GM18909 (cell line): Measurements from ENCODE around the gene AKAP8.
"Not testable (repeated sequence)": the region's sequence is repeated elsewhere in the genome, so short reads cannot be mapped to it uniquely, and the experiment has no call there.

Experiments
- ATAC-seq: cut with Tn5 transposase; IDR thresholded peaks from one replicate; pipeline ENCODE4 v1.9.1; 2021; ENCODE audit warnings: mild to moderate bottlenecking; ENCODE audit not compliant: unreplicated experiment, poor library complexity

AKAP8 gene

DNA sequence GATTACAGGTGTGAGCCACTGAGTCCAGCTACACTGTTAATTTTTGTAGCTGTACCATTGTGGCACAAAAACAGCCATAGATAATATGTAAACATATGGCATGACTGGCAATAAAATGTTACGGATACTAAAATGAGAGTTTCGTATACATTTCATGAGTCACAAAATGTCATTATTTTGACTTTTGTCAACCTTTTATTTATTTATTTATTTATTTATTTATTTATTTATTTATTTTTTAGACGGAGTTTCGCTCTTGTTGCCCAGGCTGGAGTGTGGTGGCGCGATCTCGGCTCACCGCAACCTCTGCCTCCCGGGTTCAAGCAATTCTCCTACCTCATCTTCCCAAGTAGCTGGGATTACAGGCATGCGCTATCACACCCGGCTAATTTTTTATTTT is 38.3 kb downstream of the AKAP8 start:
- not testable (repeated sequence) for ATAC-seq

DNA sequence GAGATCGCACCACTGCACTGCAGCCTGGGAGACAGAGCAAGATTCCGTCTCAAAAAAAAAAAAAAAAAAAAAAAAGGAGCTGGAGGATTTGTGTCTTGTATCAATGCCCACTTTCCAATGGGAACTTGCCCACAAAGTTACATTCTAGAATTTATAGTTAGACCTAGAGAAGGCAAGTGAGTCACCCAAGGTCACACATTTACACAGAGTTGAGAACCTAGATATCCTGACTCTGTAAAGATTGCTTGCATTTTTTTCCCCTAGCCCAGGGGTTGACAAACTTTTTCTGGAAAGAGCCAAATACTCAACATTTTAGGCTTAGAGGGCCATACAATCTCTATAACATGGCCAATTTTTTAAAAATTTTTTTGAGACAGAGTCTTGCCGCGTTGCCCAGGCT is 39.5 kb downstream of the AKAP8 start:
- no peak for ATAC-seq

DNA sequence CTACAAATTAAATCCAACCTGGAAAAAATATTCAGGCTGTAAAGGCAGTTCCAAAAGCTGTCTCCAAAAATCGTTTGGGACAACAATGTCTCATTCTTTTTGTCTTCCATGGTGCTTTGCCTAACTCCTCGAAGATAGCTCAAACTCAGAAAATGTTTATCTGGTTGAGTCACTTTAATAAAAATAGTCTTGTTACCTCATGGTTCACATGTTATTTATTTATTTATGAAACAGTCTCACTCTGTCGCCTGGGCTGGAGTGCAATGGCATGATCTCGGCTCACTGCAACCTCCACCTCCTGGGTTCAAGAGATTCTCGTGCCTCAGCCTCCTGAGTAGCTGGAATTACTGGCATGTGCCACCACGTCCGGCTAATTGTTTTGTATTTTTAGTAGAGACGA is 42.4 kb downstream of the AKAP8 start:
- ATAC-seq, result no peak

DNA sequence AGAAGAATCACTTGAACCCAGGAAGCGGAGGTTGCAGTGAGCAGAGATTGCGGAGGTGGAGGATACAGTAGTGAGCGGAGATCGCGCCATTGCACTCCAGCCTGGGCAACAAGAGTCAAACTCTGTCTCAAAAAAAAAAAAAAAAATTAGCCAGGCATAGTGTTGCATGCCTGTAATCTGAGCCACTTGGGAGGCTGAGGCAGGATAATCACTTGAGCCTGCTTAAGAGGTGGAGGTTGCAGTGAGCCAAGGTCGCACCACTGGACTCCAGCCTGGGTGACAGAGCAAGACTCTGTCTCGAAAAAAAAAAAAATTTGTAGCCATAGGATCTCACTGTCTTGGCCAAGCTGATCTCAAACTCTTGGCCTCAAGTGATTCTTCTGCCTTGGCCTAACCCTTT is 43.6 kb downstream of the AKAP8 start:
- ATAC-seq, result not testable (repeated sequence)

DNA sequence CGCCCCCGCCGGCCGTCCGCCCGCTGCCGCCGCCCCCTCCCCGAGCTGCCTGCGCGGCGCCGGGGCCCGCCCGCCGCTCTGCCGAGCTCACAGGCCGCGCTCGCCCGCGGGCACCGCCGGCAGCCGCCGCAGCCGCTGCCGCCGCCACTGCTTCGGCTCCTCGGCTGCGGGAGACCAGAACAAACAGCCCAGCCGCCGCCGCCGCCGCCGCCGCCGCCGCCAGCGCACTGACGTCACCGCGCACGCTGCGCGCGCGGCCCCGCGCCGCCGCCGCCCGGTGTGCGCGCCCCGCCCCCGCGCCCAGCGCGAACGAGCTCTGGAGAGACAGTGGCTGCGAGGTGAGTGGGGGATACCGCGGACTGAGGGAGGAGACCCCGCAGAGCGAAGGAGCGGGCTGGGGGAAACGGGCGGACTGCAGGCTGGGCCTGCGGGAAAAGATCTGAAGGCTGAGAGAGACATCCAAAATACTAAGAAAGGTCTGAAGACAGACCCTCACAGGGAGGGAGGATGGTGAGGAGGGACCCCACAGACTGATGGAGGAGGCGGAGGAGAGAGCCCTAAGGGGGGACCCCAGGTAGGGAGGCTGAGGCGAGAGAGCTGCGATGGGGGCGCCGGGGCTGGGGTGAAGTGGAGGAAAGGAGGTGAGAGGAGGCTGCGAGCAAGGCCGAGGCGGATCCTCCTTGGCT is 47.1 kb downstream of the AKAP8 start, which contains the start of gene BRD4:
TSS of gene BRD4 (minus strand) at position 229 of the 686 bp plus-strand sequence. CDS start 59,440 bp downstream, outside the sequence.
- peak; percentile 56 for ATAC-seq

DNA sequence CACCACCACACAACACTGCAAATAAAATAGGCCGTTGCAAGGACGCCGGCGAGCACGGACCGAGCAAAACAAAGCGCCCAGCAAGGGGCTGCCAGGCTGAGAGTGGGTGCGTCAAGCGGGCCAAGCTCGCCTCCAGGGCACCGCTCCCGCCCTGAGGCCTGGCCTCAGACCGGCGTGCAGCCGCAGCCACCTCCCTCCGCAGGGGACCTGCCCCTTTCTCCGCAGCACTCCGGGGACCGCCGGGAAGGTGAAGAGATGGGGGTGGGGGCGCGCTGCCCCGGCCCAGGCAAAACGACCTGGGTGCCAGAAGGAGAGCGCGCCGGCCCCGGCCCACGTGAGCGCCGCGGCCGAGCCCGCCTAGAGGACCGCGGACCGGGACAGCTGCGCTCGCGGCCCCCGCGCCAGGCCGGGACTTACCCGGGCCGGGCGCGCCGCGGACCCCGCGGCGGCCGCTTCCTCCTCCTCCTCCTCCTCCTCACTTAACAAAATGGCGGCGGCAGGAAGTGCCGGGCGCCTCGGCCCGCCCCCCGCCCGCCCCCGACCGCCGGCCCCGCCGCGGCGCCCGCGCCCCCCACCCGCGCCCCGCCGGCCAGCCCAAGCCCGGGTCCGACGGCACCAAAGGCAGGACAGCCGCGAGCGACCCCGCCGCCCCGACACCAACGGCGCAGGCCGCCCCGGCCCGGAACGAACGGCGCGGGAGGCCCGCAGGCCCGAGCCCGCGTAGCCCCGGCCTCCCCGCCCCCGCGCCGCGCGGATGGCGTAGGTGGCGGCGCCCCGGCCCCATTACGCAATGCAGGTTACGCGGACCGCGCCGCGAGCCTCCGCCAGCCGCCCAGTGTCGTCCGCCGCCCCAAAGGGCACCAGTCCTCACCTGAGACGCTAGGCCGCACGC is 47.9 kb downstream of the AKAP8 start:
- peak; percentile 33 for ATAC-seq

DNA sequence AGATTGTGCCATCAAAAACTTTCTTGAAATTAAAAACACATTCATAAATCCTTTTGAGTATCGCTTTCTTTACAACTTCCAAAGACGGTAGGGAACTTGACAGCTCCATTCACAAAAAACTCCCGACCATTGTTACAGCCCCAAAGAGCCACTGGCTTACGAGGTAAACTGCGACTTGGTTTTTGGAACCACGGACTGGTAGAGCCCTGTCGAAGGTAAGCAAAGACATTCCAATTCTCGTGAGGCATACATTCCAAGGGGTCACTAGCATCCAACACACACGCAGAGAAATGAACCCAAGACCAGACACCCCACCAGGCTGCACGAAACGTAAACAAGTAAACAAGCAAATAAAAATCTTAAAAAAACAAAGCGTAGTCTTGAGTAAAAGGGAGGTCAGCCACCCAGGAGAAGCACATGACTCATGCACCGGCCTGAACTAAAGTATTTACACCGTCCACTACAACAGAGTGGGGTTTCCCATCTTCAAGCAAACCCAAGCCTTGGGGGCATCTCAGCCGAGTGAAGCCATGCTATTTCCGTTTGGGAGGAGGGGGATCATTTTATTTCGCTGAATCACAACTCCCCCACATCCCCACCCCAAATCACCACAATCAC is 48.7 kb downstream of the AKAP8 start:
- no peak for ATAC-seq

DNA sequence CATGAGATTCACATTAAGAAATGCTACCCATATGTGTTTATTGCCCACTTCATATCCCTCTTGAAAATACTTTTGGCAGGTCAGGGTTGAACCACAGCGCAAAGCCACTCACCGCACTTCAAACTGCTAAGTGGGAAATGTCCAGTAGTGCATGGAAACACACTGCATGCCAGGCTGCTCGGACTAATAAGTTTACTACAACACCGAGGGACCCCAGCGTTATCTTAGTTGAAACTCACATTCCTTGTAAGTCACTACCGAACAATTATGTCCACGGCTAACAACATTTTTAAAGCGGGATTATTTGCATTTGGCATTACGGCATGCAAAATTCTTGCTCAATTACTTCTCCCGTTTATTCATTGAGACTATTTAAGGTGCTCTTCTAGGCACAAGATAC is 51.3 kb downstream of the AKAP8 start:
- ATAC-seq, result no peak

DNA sequence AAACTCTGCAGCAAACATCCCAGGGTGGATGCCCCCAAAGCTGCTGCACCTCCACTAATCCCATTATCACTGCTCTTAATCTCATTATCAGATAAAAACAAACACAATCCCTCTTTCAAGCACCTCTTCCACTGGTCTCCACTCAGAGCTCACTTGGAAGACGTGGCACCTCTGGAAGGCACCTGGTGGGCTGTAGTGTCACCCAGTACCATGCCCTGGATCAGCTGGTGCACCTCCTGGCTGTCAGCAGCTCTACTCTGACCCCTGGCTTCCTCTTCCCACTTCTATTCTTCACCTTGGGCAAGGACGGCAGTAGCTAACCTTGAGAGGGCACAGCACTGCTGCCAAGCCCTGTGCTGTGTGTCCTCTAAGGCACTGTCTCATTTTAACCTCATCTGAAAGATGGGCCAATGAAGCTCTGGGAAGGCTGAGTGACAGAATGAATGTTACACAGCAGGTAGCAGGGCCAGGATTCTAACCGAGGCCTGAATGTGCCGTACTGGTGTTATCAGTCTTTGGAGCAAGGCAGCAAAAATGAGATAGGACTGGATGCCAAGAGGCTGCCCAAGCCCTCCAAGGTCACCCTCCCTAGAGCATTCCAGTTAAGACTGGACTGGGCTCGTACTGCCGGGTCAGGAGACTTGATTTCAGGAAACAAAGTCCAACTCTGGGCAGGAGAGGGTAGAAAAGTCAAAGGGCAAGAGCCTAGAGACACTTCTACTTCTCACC is 54.6 kb downstream of the AKAP8 start:
- ATAC-seq, result no peak

DNA sequence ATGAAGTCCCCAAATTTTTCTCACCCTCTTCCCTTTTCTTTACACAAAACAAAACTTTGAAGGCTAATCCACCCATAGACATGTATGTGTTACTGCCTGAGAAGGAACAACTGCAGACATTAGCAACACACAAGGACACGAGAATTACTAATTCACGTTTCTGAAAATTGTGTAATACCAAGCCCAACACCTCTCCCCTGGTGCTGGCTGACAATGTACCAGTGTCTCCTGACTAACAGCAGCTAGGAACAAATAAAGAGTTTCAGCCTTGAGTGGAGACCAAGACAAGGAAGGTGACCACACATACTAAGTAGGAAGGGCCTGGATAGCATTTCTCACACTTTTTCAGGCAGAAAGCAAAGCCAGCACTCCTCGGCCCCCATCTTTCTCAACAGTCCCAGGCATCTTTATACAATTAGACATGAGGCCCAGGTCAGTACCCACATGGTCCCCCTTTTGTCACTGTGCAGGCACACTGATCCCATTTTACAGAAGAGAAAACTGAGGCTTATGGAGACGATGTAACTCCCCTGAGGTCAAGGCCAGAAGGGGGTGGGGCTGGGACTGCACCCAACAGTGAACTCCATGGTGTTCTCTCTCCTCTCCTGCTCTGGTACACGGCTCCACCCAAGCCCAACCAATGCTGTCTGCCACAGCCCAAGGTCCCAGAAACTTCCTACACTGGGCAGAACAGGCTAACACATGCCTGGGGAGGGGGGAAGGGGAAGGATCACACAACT is 55.9 kb downstream of the AKAP8 start:
- ATAC-seq, result no peak

DNA sequence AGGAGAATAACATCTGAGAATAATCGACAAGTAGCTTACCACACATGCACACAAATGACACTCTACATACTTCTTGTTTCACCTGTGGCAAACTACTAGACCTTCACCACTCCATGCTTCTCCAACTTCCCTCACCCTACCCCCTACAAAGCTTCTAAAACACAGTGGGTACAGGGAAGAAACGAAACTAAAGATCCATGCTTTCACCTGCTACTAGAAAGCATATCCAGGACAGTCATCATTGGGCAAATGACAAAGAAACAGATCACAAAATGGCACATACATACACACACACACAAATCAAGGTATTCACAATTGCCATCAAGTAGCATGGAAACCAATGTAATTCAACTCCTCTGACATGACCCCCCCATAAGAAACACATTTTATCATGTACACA is 57.8 kb downstream of the AKAP8 start:
- ATAC-seq, result no peak

DNA sequence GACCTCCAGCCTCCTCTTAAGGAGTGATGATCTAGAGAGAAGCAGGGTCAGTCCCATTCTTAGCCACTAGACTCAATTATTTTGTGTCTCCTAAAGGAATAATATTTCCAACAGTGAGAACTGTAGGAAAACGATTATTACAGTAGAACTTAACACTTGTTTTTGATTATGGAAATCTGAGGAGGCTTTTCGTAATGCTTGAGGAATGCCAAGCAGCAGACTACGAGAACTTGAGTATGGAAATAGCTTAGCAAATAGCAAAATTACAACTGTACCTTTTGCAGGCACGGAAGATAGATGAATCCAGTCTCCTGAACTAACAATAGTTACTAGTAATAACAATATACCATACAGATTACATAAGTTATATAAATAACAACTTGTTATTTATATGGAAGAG is 59.5 kb downstream of the AKAP8 start:
- ATAC-seq, result no peak

DNA sequence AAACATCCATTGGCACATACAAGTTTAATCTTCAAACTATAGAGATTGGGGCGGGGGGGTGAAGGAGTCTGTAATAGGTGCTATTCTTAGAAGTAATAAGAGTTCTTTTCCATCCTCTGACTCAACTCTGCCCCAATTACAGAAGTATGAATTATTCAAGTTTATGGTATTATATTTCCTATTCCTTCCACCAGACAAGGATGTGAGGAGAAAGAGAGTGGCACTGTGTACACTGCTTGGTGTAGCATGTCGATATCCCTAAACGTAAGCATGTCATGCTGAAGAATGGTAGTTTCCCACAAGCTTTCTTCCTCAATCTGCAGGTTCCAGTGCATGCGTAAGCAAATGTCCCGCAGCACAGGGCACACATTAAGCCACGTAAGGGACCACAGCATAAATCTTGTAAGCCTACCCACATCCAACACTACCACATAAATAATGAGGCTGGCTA is 61.3 kb downstream of the AKAP8 start:
- ATAC-seq, result no peak

DNA sequence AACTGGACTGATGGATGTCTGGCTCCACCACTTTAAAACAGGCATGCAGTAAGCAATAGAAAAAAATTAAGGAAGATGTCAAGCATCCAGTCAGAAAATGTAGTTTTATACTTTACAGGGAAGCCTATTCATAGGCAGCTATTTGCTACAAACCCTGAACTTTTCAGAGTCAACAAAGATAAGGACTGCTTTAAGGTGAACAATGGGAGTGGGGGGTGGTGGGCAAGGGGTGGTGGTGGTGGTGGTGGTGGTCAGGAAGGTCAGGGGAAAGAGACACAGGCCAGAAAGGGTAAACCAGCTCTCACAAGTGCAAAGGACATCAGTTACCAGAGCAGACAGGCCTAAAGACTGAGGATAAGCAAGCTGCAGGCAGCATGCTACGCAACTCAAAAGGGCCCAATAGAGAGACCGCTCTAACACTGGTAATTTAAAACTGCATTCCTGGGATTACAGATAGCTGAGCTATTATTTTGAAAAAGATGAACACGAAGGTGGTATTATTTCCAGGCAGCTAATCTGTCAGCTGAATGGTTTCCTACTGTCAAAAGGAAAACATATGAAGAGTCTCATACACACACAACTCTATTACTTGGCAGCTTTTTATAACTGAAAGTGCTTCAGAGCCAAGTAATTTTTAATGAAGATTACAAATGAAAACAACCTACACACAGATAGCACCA is 62.1 kb downstream of the AKAP8 start:
- ATAC-seq, result no peak

DNA sequence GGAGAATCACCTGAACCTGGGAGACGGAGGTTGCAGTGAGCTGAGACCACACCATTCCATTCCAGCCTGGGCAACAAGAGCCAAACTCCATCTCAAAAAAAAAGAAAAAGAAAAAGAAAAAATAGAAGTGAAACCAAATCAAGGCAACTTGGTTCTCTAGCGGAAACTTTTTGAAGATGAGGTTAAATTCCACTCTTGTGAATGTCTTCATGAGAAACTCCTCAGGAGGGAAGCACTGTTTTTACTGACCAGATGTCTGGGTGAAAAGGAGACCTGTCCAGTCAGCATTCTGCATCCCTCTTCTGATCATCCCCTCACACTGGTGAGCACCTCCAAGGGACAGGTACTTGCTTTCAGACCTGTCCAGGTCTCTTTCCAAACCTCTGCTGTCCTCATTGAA is 63.1 kb downstream of the AKAP8 start:
- no peak for ATAC-seq

DNA sequence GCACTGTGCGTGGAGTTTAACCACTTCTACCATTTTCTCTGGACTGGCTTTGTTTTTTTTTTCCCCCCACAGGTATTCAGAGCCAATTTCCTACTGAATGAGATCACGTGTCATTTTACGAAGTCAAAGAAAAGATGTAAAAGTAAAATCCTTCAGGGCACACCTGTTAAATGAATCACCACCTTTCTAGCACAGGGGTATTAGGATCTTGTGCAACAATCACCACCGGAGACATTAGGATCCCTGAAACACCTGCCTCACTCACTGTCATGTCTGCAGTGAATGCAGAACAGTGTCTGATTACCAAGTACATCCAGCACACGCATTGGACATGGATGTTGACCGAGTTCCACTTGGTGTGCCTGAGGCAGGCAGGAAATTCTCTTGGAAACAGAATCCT is 64.5 kb downstream of the AKAP8 start:
- ATAC-seq, result no peak

DNA sequence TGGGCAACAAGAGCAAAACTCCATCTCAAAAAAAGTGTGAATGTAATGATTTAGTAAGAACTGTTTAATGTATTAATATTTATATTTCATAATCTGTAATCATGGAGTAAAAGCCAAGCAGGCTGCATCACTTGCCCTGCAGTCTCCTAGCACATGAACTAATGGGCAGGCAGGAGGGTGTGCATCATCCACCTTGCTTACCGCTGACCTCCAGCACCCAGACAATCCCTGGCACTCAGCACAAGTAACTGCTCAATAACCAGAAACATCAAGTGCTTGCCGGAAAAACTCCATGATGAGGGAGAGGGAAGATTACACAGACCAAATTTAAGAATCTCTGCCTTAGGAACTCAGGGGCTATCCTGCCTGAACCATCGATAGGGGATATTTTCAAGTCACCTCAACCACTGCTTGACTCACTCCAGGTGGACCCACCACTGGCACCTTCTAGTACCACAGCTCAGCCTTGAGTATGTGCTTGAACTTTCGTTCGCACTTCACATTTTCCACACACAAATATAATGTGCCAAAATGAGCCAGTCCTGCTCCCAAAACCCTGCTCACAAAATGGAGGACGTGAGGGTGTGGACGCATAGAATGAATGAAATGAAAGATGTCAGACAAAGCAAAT is 65.8 kb downstream of the AKAP8 start:
- ATAC-seq, result no peak

DNA sequence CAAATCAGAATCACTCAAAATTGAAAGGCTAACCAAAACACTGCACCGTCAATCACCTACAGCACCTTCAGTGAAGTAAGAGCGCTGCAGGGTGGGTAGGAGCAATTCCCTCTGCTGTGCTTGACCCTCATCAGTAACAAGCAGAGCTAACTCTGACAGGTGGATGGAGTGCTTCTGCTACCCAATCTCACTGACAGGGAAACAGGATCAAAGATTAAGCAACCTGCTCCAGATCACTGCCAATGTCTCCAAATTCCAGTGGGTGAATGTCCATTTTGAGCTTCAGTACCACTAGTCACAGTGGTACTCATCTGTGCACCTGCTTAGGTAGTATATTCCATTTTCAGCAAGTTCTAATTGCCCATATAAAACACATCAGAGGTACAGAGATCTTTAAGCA is 72.4 kb downstream of the AKAP8 start:
- no peak for ATAC-seq
